GM23248 (cell line): Measurements from ENCODE around the gene ADGRV1. TPM values are rescaled to one million over a fixed set of nuclear protein-coding genes. Genes with fewer than 3 reads are reported as not detected.
"Not testable (repeated sequence)": the region's sequence is repeated elsewhere in the genome, so short reads cannot be mapped to it uniquely, and the experiment has no call there.

Experiments
- DNase-seq: peaks from one replicate; pipeline ENCODE4 v3.0.0-alpha.2; 2015
- H2AFZ ChIP-seq: fragments of 200-600 bp; sonication (generic); 2 replicates; pipeline ENCODE4 v1.6.1; 2016; ENCODE audit warnings: antibody characterized with exemption
- H3F3A ChIP-seq: fragments of 200-600 bp; sonication (generic); 2 replicates; pipeline ENCODE4 v1.6.1; 2016; ENCODE audit warnings: mild to moderate bottlenecking, antibody characterized with exemption, mixed run types; ENCODE audit not compliant: insufficient read depth
- H3K27ac ChIP-seq: fragments of 200-600 bp; sonication (generic); 2 replicates; pipeline ENCODE4 v1.5.1; 2016; ENCODE audit warnings: mild to moderate bottlenecking
- H3K27me3 ChIP-seq: fragments of 200-600 bp; sonication (generic); replicated peaks from 2 replicates; pipeline ENCODE4 v1.6.1; 2016; ENCODE audit warnings: mild to moderate bottlenecking; ENCODE audit not compliant: insufficient read depth
- H3K36me3 ChIP-seq: fragments of 200-600 bp; sonication (generic); 2 replicates; pipeline ENCODE4 v1.6.1; 2016; ENCODE audit warnings: low read depth, mild to moderate bottlenecking
- H3K4me1 ChIP-seq: fragments of 200-600 bp; sonication (generic); 2 replicates; pipeline ENCODE4 v1.6.1; 2016; ENCODE audit warnings: mild to moderate bottlenecking; ENCODE audit not compliant: insufficient read depth
- H3K4me2 ChIP-seq: fragments of 200-600 bp; sonication (generic); one replicate; pipeline ENCODE4 v1.6.1; 2016; ENCODE audit warnings: mild to moderate bottlenecking; ENCODE audit not compliant: unreplicated experiment
- H3K4me3 ChIP-seq: fragments of 200-600 bp; sonication (generic); 2 replicates; pipeline ENCODE4 v1.5.1; 2016; ENCODE audit warnings: mild to moderate bottlenecking
- H3K79me2 ChIP-seq: fragments of 200-600 bp; sonication (generic); 2 replicates; pipeline ENCODE4 v1.6.1; 2016; ENCODE audit warnings: mild to moderate bottlenecking; ENCODE audit not compliant: insufficient read depth
- H3K9ac ChIP-seq: fragments of 200-600 bp; sonication (generic); 2 replicates; pipeline ENCODE4 v1.6.1; 2016; ENCODE audit warnings: mild to moderate bottlenecking
- H3K9me2 ChIP-seq: fragments of 200-600 bp; sonication (generic); 2 replicates; pipeline ENCODE4 v1.6.1; 2016; ENCODE audit warnings: mixed run types, mild to moderate bottlenecking, moderate library complexity; ENCODE audit not compliant: insufficient read depth
- H3K9me3 ChIP-seq: fragments of 200-600 bp; sonication (generic); one replicate; pipeline ENCODE4 v1.6.1; 2017; ENCODE audit warnings: low read depth
- H4K20me1 ChIP-seq: fragments of 200-600 bp; sonication (generic); 2 replicates; pipeline ENCODE4 v1.6.0; 2016; ENCODE audit not compliant: insufficient read depth
- EZH2 ChIP-seq: fragments of 200-600 bp; sonication (generic); IDR thresholded peaks from 2 replicates; pipeline ENCODE4 v1.6.1; 2018; ENCODE audit warnings: antibody characterized with exemption, mild to moderate bottlenecking; ENCODE audit not compliant: insufficient read depth, poor library complexity, severe bottlenecking
- EZH2phosphoT487 ChIP-seq: fragments of 200-600 bp; sonication (generic); IDR thresholded peaks from 2 replicates; pipeline ENCODE4 v1.6.1; 2018; ENCODE audit warnings: antibody characterized with exemption, moderate library complexity, mild to moderate bottlenecking, low read depth; ENCODE audit not compliant: insufficient read depth
- WGBS, 2 experiments: methylation state at CpG; one replicate each; pipeline ENCODE4 v1.1.6; 2015 to 2017; ENCODE audit warnings: low lambda C conversion rate in 2 of 2, low coverage in 1 of 2; ENCODE audit errors: missing lambda C conversion rate in 2 of 2; 5-methylcytosine and 5-hydroxymethylcytosine counted together
- in situ Hi-C: fragments of 300-500 bp; cut with MboI; formaldehyde crosslinking; loops from 2 replicates; pipeline ENCODE4 v1.15.0; 2020
- polyA plus RNA-seq: library from polyadenylated mRNA; unstranded; fragments of >200 nt; fragmentation: Nextera tagmentation; extraction: Ambion mirVana; gene quantifications from 2 replicates; pipeline ENCODE4 v1.2.1, GENCODE V29; 2016
- total RNA-seq: library from RNA; depleted of rRNA; stranded (reverse); fragments of >200 nt; shearing (Covaris generic); gene quantifications from 2 replicates; pipeline ENCODE4 v1.2.3, GENCODE V29; 2014

Gene ADGRV1
- total and polyA plus RNA-seq, 2 experiments from 2014 or later = not detected

DNA sequence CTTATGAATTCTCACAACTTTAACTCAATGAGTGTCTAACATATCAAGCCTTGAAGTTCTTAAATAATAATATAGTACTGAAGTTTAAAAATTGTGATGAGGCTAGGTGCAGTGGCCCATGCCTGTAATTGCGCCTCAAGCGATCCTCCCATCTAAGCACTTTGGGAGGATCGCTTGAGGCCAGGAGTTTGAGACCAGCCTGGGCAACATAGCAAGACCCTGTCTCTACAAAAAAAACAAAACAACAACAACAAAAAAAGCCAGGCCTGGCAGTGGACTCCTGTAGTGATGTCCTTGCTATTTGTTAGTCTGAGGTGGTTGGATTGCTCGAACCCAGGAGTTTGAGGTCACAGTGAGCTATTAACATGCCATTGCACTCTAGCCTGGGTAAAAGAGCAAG, 98.4 kb downstream of the ADGRV1 start:
- no peak overlapping the region for H2AFZ ChIP-seq
- H3K4me1 ChIP-seq = no peaks in the 10 kb centered on the region
- in situ Hi-C loops = no loop called here
- TF ChIP-seq EZH2phosphoT487 (no peak), EZH2 (no peak)
- H3K9me3 ChIP-seq = no peaks in the 10 kb centered on the region
- WGBS, 2 experiments = 55 to 63% methylated on average over 4 of the region's 4 CpGs
- no peak overlapping the region for H3K27ac ChIP-seq
- H3F3A ChIP-seq = no peaks in the 10 kb centered on the region
- H4K20me1 ChIP-seq = no peaks in the 10 kb centered on the region
- H3K4me2 ChIP-seq = no peak overlapping the region
- H3K36me3 ChIP-seq = no peaks in the 10 kb centered on the region
- no peaks in the 10 kb centered on the region for H3K79me2 ChIP-seq
- H3K9me2 ChIP-seq = no peaks in the 10 kb centered on the region
- H3K4me3 ChIP-seq = no peak overlapping the region
- H3K27me3 ChIP-seq = no peaks in the 10 kb centered on the region
- no peak overlapping the region for H3K9ac ChIP-seq
- DNase-seq = no peak

DNA sequence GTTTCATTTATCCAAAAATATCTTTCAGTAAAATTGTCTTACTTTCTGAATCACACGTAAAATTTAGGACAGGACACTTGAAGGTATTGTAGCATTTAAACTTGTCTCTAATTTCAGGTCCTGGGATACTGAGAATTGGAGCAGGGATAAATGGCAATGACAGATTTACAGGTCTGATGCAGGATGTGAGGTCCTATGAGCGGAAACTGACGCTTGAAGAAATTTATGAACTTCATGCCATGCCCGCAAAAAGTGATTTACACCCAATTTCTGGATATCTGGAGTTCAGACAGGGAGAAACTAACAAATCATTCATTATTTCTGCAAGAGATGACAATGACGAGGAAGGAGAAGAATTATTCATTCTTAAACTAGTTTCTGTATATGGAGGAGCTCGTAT, 99.2 kb downstream of the ADGRV1 start:
- TF ChIP-seq EZH2 (no peak), EZH2phosphoT487 (no peak)
- no peak overlapping the region for H3K4me2 ChIP-seq
- no peak overlapping the region for H3K4me3 ChIP-seq
- no peaks in the 10 kb centered on the region for H3K79me2 ChIP-seq
- H3K27me3 ChIP-seq = no peaks in the 10 kb centered on the region
- H3K9me3 ChIP-seq = no peaks in the 10 kb centered on the region
- H3F3A ChIP-seq = no peaks in the 10 kb centered on the region
- no peaks in the 10 kb centered on the region for H3K9me2 ChIP-seq
- in situ Hi-C loops = no loop called here
- no peaks in the 10 kb centered on the region for H3K4me1 ChIP-seq
- no peak overlapping the region for H2AFZ ChIP-seq
- 36 to 39% methylated on average over 6 of the region's 6 CpGs for WGBS, 2 experiments
- DNase-seq = no peak
- H4K20me1 ChIP-seq = no peaks in the 10 kb centered on the region
- H3K36me3 ChIP-seq = no peaks in the 10 kb centered on the region
- H3K27ac ChIP-seq = no peak overlapping the region
- no peak overlapping the region for H3K9ac ChIP-seq

GRCh38 chr5:90658620-90659019, 100.0 kb downstream of the ADGRV1 start:
- H3K4me2 ChIP-seq = no peak overlapping the region
- 8 to 22% methylated on average over 2 of the region's 2 CpGs for WGBS, 2 experiments
- no peaks in the 10 kb centered on the region for H3K79me2 ChIP-seq
- no peak overlapping the region for H3K9ac ChIP-seq
- no peak overlapping the region for H2AFZ ChIP-seq
- no peaks in the 10 kb centered on the region for H3K27me3 ChIP-seq
- no peaks in the 10 kb centered on the region for H3F3A ChIP-seq
- in situ Hi-C loops = no loop called here
- no peak overlapping the region for H3K4me3 ChIP-seq
- no peaks in the 10 kb centered on the region for H3K9me3 ChIP-seq
- TF ChIP-seq EZH2 (no peak), EZH2phosphoT487 (no peak)
- no peaks in the 10 kb centered on the region for H3K36me3 ChIP-seq
- DNase-seq = no peak
- H3K9me2 ChIP-seq = no peaks in the 10 kb centered on the region
- H3K4me1 ChIP-seq = no peaks in the 10 kb centered on the region
- H3K27ac ChIP-seq = no peak overlapping the region
- no peaks in the 10 kb centered on the region for H4K20me1 ChIP-seq

GRCh38 chr5:90668079-90668565, 109.5 kb downstream of the ADGRV1 start:
- DNase-seq, H2AFZ ChIP-seq, H3K9ac ChIP-seq, H3K36me3 ChIP-seq, H3K9me2 ChIP-seq, H3K27me3 ChIP-seq, H3K4me2 ChIP-seq, H3K4me1 ChIP-seq, H4K20me1 ChIP-seq, in situ Hi-C loops, H3F3A ChIP-seq, H3K27ac ChIP-seq, H3K79me2 ChIP-seq, H3K9me3 ChIP-seq, H3K4me3 ChIP-seq: not testable (repeated sequence)
- 55 to 79% methylated on average over 19 to 20 of the region's 21 CpGs for WGBS, 2 experiments

DNA sequence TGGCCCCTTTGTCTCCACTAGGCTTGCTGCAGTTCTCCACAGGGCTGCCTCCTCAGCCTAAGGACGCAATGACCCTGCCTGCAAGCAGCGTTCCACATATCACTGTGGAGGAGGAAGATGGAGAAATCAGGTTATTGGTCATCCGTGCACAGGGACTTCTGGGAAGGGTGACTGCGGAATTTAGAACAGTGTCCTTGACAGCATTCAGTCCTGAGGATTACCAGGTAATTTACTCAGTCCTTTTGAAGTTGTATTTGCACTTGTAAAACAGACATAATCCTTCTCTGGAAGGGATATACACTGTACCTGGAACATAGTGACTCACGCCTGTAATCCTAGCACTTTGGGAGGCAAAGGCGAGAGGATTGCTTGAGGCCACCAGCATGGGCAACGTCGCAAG, 116.6 kb downstream of the ADGRV1 start:
- Histone ChIP-seq H2AFZ (no peak overlapping the region), H4K20me1 (no peaks in the 10 kb centered on the region), H3K9me2 (no peaks in the 10 kb centered on the region), H3K79me2 (no peaks in the 10 kb centered on the region), H3K4me2 (no peak overlapping the region), H3K27me3 (no peaks in the 10 kb centered on the region; the same call in 1 of the 2 replicates), H3K9me3 (no peaks in the 10 kb centered on the region), H3F3A (no peaks in the 10 kb centered on the region), H3K4me3 (no peak overlapping the region), H3K4me1 (no peaks in the 10 kb centered on the region), H3K36me3 (no peaks in the 10 kb centered on the region), H3K27ac (no peak overlapping the region), H3K9ac (no peak overlapping the region)
- 47 to 57% methylated on average over 8 of the region's 8 CpGs for WGBS, 2 experiments
- in situ Hi-C loops = no loop called here
- TF ChIP-seq EZH2 = no peak
- TF ChIP-seq EZH2phosphoT487 = no peak
- no peak for DNase-seq
